Trophoblast cell (in vitro differentiated cells and primary cell): Measurements from ENCODE around the gene DGCR6L.
"Not testable (repeated sequence)": the region's sequence is repeated elsewhere in the genome, so short reads cannot be mapped to it uniquely, and the experiment has no call there.

Experiments
- DNase-seq, 2 donors: peaks; one replicate each; pipeline ENCODE4 v3.0.0-alpha.2; 2016
- H2AFZ ChIP-seq: 2 replicates; pipeline ENCODE4 v1.6.1; 2013; ENCODE audit warnings: low read length, moderate library complexity, mild to moderate bottlenecking; ENCODE audit not compliant: insufficient read depth, poor library complexity
- H2AK5ac ChIP-seq: 2 replicates; pipeline ENCODE4 v1.6.1; 2013; ENCODE audit warnings: mild to moderate bottlenecking, low read length
- H2BK120ac ChIP-seq: 2 replicates; pipeline ENCODE4 v1.6.1; 2013; ENCODE audit warnings: low read length, mild to moderate bottlenecking, moderate library complexity; ENCODE audit not compliant: insufficient read depth, poor library complexity
- H2BK12ac ChIP-seq: 2 replicates; pipeline ENCODE4 v1.6.1; 2013; ENCODE audit warnings: mild to moderate bottlenecking, low read length, moderate library complexity
- H2BK5ac ChIP-seq: 2 replicates; pipeline ENCODE4 v1.6.1; 2013; ENCODE audit warnings: low read length, low read depth, moderate library complexity, mild to moderate bottlenecking; ENCODE audit not compliant: poor library complexity
- H3K14ac ChIP-seq: 2 replicates; pipeline ENCODE4 v1.6.1; 2013; ENCODE audit warnings: mild to moderate bottlenecking, low read length
- H3K18ac ChIP-seq: 2 replicates; pipeline ENCODE4 v1.6.1; 2013; ENCODE audit warnings: mild to moderate bottlenecking, low read length
- H3K23ac ChIP-seq: 2 replicates; pipeline ENCODE4 v1.6.1; 2013; ENCODE audit warnings: low read length
- H3K27ac ChIP-seq: 2 replicates; pipeline ENCODE4 v1.5.1; 2013; ENCODE audit warnings: low read depth, mild to moderate bottlenecking, inconsistent platforms, low read length, moderate library complexity
- H3K27me3 ChIP-seq: 2 replicates; pipeline ENCODE4 v1.6.1; 2013; ENCODE audit warnings: inconsistent platforms, mild to moderate bottlenecking, low read length, moderate library complexity; ENCODE audit not compliant: insufficient read depth
- H3K36me3 ChIP-seq, 2 experiments: 1 replicate in 1 of 2; 2 replicates in 1 of 2; pipeline ENCODE4 v1.6.1; 2013; ENCODE audit warnings: low read length in 2 of 2, mild to moderate bottlenecking in 2 of 2, moderate library complexity in 1 of 2; ENCODE audit not compliant: insufficient read depth in 2 of 2, control insufficient read depth in 1 of 2
- H3K4ac ChIP-seq: 2 replicates; pipeline ENCODE4 v1.6.1; 2013; ENCODE audit warnings: low read depth, mild to moderate bottlenecking, low read length, moderate library complexity
- H3K4me1 ChIP-seq, 2 experiments: 1 replicate in 1 of 2; 2 replicates in 1 of 2; pipeline ENCODE4 v1.6.1; 2013; ENCODE audit warnings: low read length in 2 of 2, mild to moderate bottlenecking in 2 of 2, moderate library complexity in 1 of 2; ENCODE audit not compliant: insufficient read depth in 2 of 2, control insufficient read depth in 1 of 2
- H3K4me2 ChIP-seq: 2 replicates; pipeline ENCODE4 v1.6.1; 2013; ENCODE audit warnings: inconsistent platforms, mild to moderate bottlenecking, low read length, moderate library complexity
- H3K4me3 ChIP-seq: 2 replicates; pipeline ENCODE4 v1.5.1; 2013; ENCODE audit warnings: mild to moderate bottlenecking, low read depth, low read length, inconsistent platforms
- H3K79me1 ChIP-seq: one replicate; pipeline ENCODE4 v1.6.1; 2013; ENCODE audit warnings: low read length
- H3K79me2 ChIP-seq: 2 replicates; pipeline ENCODE4 v1.6.1; 2013; ENCODE audit warnings: low read length, mild to moderate bottlenecking; ENCODE audit not compliant: control insufficient read depth, insufficient read depth, poor library complexity
- H3K9ac ChIP-seq: 2 replicates; pipeline ENCODE4 v1.6.1; 2013; ENCODE audit warnings: mild to moderate bottlenecking, low read length
- H3K9me3 ChIP-seq: 2 replicates; pipeline ENCODE4 v1.6.1; 2013; ENCODE audit warnings: low read depth, mild to moderate bottlenecking, control low read depth, inconsistent platforms, low read length; ENCODE audit not compliant: insufficient read depth
- H4K12ac ChIP-seq: 2 replicates; pipeline ENCODE4 v1.6.1; 2013; ENCODE audit warnings: low read depth, mild to moderate bottlenecking, low read length, moderate library complexity
- H4K8ac ChIP-seq: 2 replicates; pipeline ENCODE4 v1.6.1; 2013; ENCODE audit warnings: low read depth, mild to moderate bottlenecking, low read length, moderate library complexity
- H4K91ac ChIP-seq: one replicate; pipeline ENCODE4 v1.6.1; 2013; ENCODE audit warnings: low read depth, mild to moderate bottlenecking, low read length, moderate library complexity
- WGBS: extraction: QIAGEN DNeasy Blood & Tissue Kit; methylation state at CpG from one replicate; pipeline ENCODE4 v1.1.7; 2013; ENCODE audit warnings: missing lambda C conversion rate; ENCODE audit not compliant: insufficient read length, insufficient coverage; ENCODE audit errors: extremely low coverage; 5-methylcytosine and 5-hydroxymethylcytosine counted together

The DGCR6L gene

DNA sequence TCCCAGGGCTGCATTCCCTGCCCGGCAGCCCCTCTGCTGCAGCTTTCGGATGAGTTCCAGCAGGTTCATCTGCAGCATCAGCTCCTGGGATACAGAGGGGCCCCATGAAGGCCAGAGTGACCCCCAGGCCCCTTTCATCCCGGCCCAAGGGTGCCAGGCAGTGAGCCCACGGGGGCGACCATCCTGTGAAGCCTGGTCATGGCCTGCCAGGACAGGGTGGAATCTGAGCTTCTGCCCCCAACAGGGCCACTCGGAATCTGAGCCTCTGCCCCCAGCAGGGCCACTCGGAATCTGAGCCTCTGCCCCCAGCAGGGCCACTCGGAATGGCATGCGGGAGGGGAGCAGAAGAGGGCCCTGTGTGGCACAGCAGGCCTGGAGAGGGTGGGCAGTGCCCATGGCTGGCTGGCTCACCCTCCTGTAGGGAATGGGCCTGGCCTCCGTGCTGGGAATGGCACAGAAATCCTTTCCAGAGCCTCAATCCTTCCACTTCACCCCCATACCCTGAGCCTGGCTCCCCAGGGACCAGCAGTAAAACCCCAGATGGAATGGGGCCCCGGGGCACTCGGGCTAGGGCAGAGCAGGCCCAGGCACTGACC is 5.0 kb downstream of the DGCR6L start:
- not testable (repeated sequence) for H2BK5ac ChIP-seq, H3K4me1 ChIP-seq, DNase-seq, H2AK5ac ChIP-seq, H3K4ac ChIP-seq, H2BK120ac ChIP-seq, H3K27ac ChIP-seq, H3K9me3 ChIP-seq, H3K4me3 ChIP-seq, H2AFZ ChIP-seq, H3K36me3 ChIP-seq, H3K4me2 ChIP-seq, H3K79me2 ChIP-seq, H2BK12ac ChIP-seq, H3K79me1 ChIP-seq, H4K12ac ChIP-seq, H3K27me3 ChIP-seq, H3K18ac ChIP-seq, H3K9ac ChIP-seq, H4K91ac ChIP-seq, H4K8ac ChIP-seq, H3K23ac ChIP-seq, H3K14ac ChIP-seq
- WGBS: no CpG with 5 or more reads among the region's 12 CpGs

DNA sequence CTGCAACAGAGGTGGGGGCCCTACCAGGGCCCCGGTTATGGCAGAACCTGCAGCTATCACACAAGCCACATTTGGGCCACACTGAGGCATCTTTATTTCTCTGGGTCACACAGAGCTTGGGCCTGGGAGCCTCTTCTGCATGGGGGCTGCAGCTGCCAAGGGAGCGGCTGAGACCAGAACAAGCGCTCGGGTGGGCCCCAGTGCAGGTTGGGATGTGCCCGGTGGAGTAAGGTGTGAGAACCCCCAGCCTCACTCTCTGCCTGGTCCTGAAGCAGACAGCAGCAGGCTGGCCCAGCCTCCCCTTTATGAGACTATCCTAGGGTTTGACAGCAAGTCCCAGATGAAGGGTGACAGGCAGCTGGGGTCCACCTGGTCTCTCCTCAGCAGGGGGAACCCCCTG is 5.7 kb downstream of the DGCR6L start:
- H3K4me1 ChIP-seq, H3K23ac ChIP-seq, H2BK5ac ChIP-seq, H3K4me3 ChIP-seq, H2BK12ac ChIP-seq, H3K4me2 ChIP-seq, H2BK120ac ChIP-seq, H2AFZ ChIP-seq, H3K27me3 ChIP-seq, H4K8ac ChIP-seq, H3K27ac ChIP-seq, H3K36me3 ChIP-seq, H4K91ac ChIP-seq, H3K9me3 ChIP-seq, H3K18ac ChIP-seq, H3K79me2 ChIP-seq, H3K9ac ChIP-seq, H3K14ac ChIP-seq, DNase-seq, H4K12ac ChIP-seq, H3K79me1 ChIP-seq, H2AK5ac ChIP-seq, H3K4ac ChIP-seq: not testable (repeated sequence)
- WGBS: no CpG with 5 or more reads among the region's 5 CpGs

- H4K8ac ChIP-seq, H3K4me1 ChIP-seq, H2BK120ac ChIP-seq, H3K27ac ChIP-seq, H3K36me3 ChIP-seq, H4K12ac ChIP-seq, H3K4ac ChIP-seq, H3K9me3 ChIP-seq, H3K14ac ChIP-seq, H3K27me3 ChIP-seq, H2BK12ac ChIP-seq, H3K4me2 ChIP-seq, H2AFZ ChIP-seq, H3K79me1 ChIP-seq, H4K91ac ChIP-seq, H3K9ac ChIP-seq, H3K23ac ChIP-seq, H3K18ac ChIP-seq, H3K79me2 ChIP-seq, H2AK5ac ChIP-seq, H2BK5ac ChIP-seq, H3K4me3 ChIP-seq, DNase-seq: not testable (repeated sequence)
- no CpG with 5 or more reads among the region's 11 CpGs for WGBS
These were observed 6.4 kb downstream of the DGCR6L start for GRCh38 chr22:20313306-20314077.

- Histone ChIP-seq H3K4ac (no peak overlapping the region), H2AK5ac (no peak overlapping the region), H2BK5ac (no peak overlapping the region), H4K8ac (no peak overlapping the region), H4K12ac (no peak overlapping the region), H3K36me3 (peaks cover 5 to 6% of the 10 kb centered on the region in 2 experiments), H3K9ac (no peak overlapping the region), H3K27ac (no peak overlapping the region), H3K4me1 (no peaks in the 10 kb centered on the region), H3K79me1 (no peaks in the 10 kb centered on the region), H3K79me2 (no peaks in the 10 kb centered on the region), H3K9me3 (no peaks in the 10 kb centered on the region), H3K23ac (no peak overlapping the region), H3K18ac (no peak overlapping the region), H2BK12ac (no peak overlapping the region), H3K4me2 (no peak overlapping the region), H4K91ac (no peak overlapping the region), H3K27me3 (no peaks in the 10 kb centered on the region), H2AFZ (no peak overlapping the region), H3K14ac (no peak overlapping the region), H2BK120ac (no peak overlapping the region), H3K4me3 (no peak overlapping the region)
- no CpG with 5 or more reads among the region's 14 CpGs for WGBS
- DNase-seq: no peak
These were observed 7.3 kb downstream of the DGCR6L start for GRCh38 chr22:20312396-20313191.
